Stimulated activated naive CD8-positive, alpha-beta T cell treated with anti-CD3 and anti-CD28 coated beads, Interleukin-15, Interleukin-2, amounts not matched to agents 100 ng/mL and 50 ng/mL, for 24 hours (primary cell): ENCODE data around the gene MLYCD.
"Not testable (repeated sequence)": the region's sequence is repeated elsewhere in the genome, so short reads cannot be mapped to it uniquely, and the experiment has no call there.

Experiments
- H3K27ac Mint-ChIP-seq: one replicate; pipeline ENCODE4 v1.8.0; 2021; ENCODE audit warnings: mild to moderate bottlenecking, mixed read lengths
- H3K27me3 Mint-ChIP-seq: one replicate; pipeline ENCODE4 v1.8.0; 2021; ENCODE audit warnings: mixed read lengths
- H3K36me3 Mint-ChIP-seq: one replicate; pipeline ENCODE4 v1.8.0; 2021; ENCODE audit warnings: low read depth, mixed read lengths
- H3K4me1 Mint-ChIP-seq: one replicate; pipeline ENCODE4 v1.8.0; 2021; ENCODE audit warnings: low read depth, mixed read lengths
- H3K4me3 Mint-ChIP-seq: one replicate; pipeline ENCODE4 v1.8.0; 2021; ENCODE audit warnings: mild to moderate bottlenecking, mixed read lengths
- H3K9me3 Mint-ChIP-seq: one replicate; pipeline ENCODE4 v1.8.0; 2021; ENCODE audit warnings: mixed read lengths

Gene MLYCD

DNA sequence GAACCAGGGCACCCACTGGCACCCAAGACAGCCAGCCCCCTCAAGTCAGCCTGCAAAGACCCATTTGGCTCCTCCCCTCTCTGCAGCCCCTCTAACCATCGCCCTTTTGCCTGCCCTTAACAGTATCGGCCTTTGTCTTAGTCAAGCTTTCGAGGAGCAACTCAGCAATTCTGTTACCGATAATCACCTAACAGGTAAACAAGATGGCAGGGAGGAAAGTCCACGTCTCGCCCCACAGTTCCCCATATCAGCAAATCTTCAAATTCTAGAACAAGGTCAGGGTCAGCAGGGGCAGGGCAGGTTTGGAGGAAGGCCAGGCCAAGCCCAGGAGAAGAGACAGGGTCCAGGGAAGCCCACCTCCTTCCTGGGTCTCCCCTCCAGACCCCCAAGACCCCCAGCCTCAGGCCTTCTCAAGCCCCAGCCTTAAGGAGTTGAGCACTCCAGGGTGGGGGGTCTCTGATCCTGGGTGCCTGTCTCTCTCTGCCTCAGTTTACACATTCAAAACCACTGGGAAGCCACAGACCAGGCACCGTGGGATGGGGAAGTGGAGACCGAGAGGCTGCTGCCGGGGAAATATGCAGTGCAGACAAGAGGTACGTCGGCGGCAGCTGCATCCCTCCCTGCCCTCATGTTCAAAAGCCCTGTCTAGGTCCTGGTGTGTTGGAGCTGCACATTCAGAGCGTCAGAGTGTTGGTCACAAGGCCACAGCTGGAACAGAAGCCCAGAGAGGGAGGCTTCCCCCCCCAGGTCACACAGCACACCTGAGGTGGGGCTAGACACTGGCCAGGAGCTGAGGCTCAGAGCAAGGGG, 50.2 kb downstream of the MLYCD start:
- H3K4me1 Mint-ChIP-seq: peaks cover 15% of the 10 kb centered on the region
- no peak overlapping the region for H3K4me3 Mint-ChIP-seq
- H3K36me3 Mint-ChIP-seq: no peaks in the 10 kb centered on the region
- no peaks in the 10 kb centered on the region for H3K9me3 Mint-ChIP-seq
- H3K27ac Mint-ChIP-seq: no peak overlapping the region
- peaks cover 3% of the 10 kb centered on the region for H3K27me3 Mint-ChIP-seq

- Mint-ChIP-seq H3K36me3 (no peaks in the 10 kb centered on the region), H3K4me3 (no peak overlapping the region), H3K9me3 (no peaks in the 10 kb centered on the region), H3K27ac (no peak overlapping the region), H3K4me1 (peaks cover 15% of the 10 kb centered on the region), H3K27me3 (peaks cover 9% of the 10 kb centered on the region)
Measured at GRCh38 chr16:83949724-83950001, 50.7 kb downstream of the MLYCD start.

DNA sequence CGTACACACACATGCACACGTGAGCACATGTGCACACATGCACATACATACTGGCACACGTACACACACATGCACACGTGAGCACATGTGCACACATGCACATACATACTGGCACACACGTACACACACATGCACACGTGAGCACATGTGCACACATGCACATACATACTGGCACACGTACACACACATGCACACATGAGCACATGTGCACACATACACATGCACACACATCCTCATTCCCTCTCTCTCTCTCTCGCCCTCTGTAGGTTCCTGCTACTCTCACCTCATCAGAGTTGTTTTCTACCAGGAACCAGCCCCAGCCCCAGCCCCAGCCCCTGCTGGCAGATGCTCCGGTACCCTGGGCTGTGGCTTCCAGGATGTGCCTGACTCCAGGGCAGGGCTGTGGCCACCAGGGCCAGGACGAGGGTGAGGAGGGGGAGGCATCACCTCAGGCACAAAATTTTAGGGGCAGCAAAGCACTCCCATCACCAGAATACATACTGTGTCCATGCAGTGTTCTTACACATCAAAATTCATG, 52.0 kb downstream of the MLYCD start:
- not testable (repeated sequence) for H3K36me3 Mint-ChIP-seq, H3K27ac Mint-ChIP-seq, H3K4me3 Mint-ChIP-seq, H3K9me3 Mint-ChIP-seq
- Mint-ChIP-seq H3K27me3 (peaks cover 18% of the 10 kb centered on the region), H3K4me1 (peaks cover 15% of the 10 kb centered on the region)

DNA sequence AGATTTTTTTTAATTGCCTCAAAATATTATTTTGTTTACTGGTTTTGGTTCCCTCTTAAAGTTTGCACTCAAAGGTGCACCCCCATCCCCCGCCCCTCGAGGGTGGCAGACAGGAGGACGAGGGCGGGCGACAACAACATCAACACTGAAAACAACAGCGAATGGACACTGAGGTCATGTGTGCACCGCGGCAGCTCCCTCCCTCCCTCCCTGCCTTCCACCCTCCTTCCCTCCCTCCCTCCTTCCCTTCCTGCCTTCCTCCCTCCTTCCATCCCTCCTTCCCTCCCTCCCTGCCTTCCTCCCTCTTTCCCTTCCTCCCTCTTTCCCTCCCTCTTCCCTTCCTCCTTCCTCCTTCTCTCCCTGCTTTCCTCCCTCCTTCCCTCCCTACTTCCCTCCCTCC, 52.6 kb downstream of the MLYCD start:
- Mint-ChIP-seq H3K27me3 (peaks cover 18% of the 10 kb centered on the region), H3K36me3 (no peaks in the 10 kb centered on the region), H3K4me1 (peaks cover 15% of the 10 kb centered on the region), H3K27ac (no peak overlapping the region), H3K4me3 (no peak overlapping the region), H3K9me3 (no peaks in the 10 kb centered on the region)

DNA sequence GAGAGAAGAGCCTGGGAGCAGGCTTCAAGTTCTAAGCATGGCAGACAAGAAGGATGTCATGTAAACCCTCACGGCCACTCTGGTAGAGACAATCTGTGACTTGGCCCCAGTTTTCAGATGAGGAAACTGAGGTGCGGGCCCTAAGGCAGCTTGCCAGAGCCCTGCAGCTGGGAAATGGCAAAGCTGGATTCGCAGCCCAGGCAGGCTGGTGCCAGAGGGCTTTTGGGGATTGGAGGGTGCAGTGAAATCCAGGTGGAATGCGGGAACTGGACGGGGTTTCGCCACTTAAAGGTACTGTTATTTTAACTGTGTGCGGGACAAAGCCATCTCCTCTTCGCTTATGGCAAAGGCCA, 53.6 kb downstream of the MLYCD start:
- H3K27me3 Mint-ChIP-seq: peaks cover 18% of the 10 kb centered on the region
- H3K9me3 Mint-ChIP-seq: no peaks in the 10 kb centered on the region
- H3K4me3 Mint-ChIP-seq: peak overlapping the region; percentile 67
- no peaks in the 10 kb centered on the region for H3K36me3 Mint-ChIP-seq
- peak overlapping the region; percentile 63 for H3K27ac Mint-ChIP-seq
- peaks cover 15% of the 10 kb centered on the region for H3K4me1 Mint-ChIP-seq

- Mint-ChIP-seq H3K27me3 (peaks cover 18% of the 10 kb centered on the region), H3K36me3 (no peaks in the 10 kb centered on the region), H3K4me3 (peak within 1 kb of the TSS; percentile 67), H3K9me3 (no peaks in the 10 kb centered on the region), H3K27ac (peak within 1 kb of the TSS; percentile 63), H3K4me1 (peaks cover 15% of the 10 kb centered on the region)
Measured at GRCh38 chr16:83952940-83953795, 54.3 kb downstream of the MLYCD start, which contains the start of gene OSGIN1. Gene OSGIN1, plus strand, starts transcription at chr16:83953240. Its CDS starts 4,432 bp downstream, at chr16:83957672.

- H3K36me3 Mint-ChIP-seq: no peaks in the 10 kb centered on the region
- H3K9me3 Mint-ChIP-seq: no peaks in the 10 kb centered on the region
- peaks cover 15% of the 10 kb centered on the region for H3K4me1 Mint-ChIP-seq
- H3K27me3 Mint-ChIP-seq: peaks cover 18% of the 10 kb centered on the region
- peak overlapping the region; percentile 67 for H3K4me3 Mint-ChIP-seq
- no peak overlapping the region for H3K27ac Mint-ChIP-seq
Measured at GRCh38 chr16:83953796-83954576, 55.1 kb downstream of the MLYCD start.

DNA sequence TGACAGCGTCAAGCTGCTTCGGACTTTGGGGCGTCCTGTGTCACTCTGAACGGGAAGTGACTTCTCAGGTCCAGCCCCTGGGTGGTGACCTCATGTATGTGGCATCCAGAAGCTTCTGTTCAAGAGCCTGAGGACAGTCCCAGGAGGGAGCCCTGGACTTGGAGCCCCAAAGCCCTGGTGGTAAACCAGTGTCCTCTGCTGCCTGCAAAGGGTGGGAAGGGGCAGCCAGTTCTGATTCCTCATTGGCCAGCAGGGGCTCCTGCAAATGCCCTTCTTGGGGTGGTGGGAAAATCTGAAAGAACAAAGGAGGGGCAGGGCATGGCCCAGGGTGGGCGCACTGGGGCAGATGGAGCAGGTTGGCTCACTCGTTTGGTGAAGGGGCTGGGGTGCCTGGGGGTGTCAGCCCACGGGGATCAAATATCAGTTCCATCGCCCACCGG, 55.7 kb downstream of the MLYCD start:
- Mint-ChIP-seq H3K27ac (no peak overlapping the region), H3K4me1 (peaks cover 15% of the 10 kb centered on the region), H3K4me3 (no peak overlapping the region), H3K9me3 (no peaks in the 10 kb centered on the region), H3K36me3 (no peaks in the 10 kb centered on the region), H3K27me3 (peaks cover 18% of the 10 kb centered on the region)

GRCh38 chr16:83955218-83956130, 56.6 kb downstream of the MLYCD start:
- no peaks in the 10 kb centered on the region for H3K36me3 Mint-ChIP-seq
- peaks cover 15% of the 10 kb centered on the region for H3K4me1 Mint-ChIP-seq
- H3K9me3 Mint-ChIP-seq: no peaks in the 10 kb centered on the region
- no peak overlapping the region for H3K27ac Mint-ChIP-seq
- H3K4me3 Mint-ChIP-seq: no peak overlapping the region
- peaks cover 18% of the 10 kb centered on the region for H3K27me3 Mint-ChIP-seq

DNA sequence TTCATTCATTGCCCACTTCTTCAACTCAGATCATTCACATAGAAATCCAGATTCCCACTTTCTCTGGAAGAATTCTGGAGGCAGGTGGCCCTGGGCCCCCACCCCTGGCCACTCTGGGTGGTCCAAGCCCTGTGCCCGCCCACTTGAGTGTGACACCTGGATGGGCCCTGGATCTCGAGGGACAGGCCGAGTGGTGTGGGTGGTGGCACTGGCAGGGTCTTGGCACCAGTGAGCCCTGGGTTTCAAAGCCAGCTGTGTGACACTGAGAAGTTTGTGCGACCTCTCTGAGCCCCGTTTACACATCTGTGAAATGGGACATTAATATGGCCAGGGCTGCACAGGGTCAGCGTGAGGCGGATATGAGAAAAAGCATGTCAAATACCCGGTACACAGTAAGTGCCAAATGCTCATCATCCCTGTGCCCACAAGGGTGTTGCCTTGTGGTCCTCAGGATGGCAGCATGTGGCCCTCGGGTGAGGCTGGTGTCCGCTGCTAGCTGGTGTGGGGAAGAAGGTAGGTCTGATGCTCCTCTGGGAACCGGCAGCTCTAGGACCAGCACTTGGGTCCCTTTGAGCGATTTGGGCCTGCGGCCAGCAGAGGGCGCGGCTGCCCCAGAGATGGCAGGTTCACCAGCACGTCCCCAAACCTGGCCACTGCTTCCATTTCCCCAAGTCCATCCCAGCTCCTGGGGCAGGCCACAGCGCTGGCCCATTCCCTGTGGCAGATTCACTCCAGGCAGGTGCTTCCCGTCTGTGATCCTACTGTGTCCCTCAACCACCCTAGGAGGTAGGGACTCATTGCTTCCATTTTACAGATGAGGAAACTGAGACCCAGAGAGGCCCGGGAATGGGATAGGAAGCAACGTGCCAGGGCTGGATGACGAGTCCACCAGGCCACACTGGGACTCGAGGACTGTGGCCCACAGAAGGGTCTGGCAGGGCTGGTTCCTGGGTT, 57.7 kb downstream of the MLYCD start:
- Mint-ChIP-seq H3K27ac (no peak overlapping the region), H3K27me3 (peaks cover 18% of the 10 kb centered on the region), H3K4me1 (peaks cover 15% of the 10 kb centered on the region), H3K36me3 (no peaks in the 10 kb centered on the region), H3K9me3 (no peaks in the 10 kb centered on the region), H3K4me3 (no peak overlapping the region)

GRCh38 chr16:83957296-83957855, 58.5 kb downstream of the MLYCD start:
- Mint-ChIP-seq H3K27me3 (peaks cover 18% of the 10 kb centered on the region), H3K9me3 (no peaks in the 10 kb centered on the region), H3K36me3 (no peaks in the 10 kb centered on the region), H3K27ac (no peak overlapping the region), H3K4me1 (peaks cover 12% of the 10 kb centered on the region), H3K4me3 (no peak overlapping the region)

GRCh38 chr16:83958137-83958845, 59.4 kb downstream of the MLYCD start:
- Mint-ChIP-seq H3K36me3 (no peaks in the 10 kb centered on the region), H3K4me1 (peaks cover 4% of the 10 kb centered on the region), H3K4me3 (no peak overlapping the region), H3K9me3 (no peaks in the 10 kb centered on the region), H3K27me3 (peaks cover 18% of the 10 kb centered on the region), H3K27ac (no peak overlapping the region)
